UCSD-AML1 (cell line): Measurements from ENCODE around the gene MAP2K1.
A peak's percentile ranks its signal among the peaks of the same experiment; 100 is the strongest.
"Not testable (repeated sequence)": the region's sequence is repeated elsewhere in the genome, so short reads cannot be mapped to it uniquely, and the experiment has no call there.

ENCODE experiments used
- DNase-seq: peaks from one replicate; lab custom pipeline; 2025; ENCODE audit not compliant: unreplicated experiment; lab: John Stamatoyannopoulos, UW

MAP2K1 gene

DNA sequence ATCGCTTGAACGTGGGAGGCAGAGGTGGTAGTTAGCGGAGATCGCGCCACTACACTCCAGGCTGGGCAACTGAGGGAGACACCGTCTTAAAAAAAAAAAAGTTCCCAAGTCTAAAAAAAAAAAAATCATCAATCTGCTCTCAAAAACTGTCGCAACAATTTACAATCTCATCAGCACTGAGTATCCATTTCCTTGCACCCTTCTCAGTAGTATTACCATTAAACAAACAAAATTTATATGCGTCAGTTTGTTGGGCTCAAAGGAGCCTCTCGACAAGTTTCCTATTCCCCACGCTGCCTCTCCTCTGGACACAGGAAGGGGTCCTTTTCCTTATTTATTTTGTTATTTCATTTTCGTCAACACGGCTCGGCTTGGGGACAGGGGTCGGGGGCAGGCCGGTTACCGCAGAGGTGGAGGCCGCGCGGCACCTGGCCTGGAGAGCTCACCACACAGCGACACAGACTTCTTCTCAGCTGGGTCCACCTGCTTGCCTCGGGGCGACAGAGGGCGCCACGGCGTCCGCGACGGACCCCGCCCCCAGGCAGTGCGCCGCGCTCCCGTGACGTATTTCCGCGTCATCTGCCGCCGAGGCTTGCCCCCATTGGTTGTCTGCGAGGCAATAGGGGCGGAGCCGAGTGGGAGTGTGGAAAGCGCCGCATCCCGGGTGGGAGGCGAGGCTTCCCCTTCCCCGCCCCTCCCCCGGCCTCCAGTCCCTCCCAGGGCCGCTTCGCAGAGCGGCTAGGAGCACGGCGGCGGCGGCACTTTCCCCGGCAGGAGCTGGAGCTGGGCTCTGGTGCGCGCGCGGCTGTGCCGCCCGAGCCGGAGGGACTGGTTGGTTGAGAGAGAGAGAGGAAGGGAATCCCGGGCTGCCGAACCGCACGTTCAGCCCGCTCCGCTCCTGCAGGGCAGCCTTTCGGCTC is at the start of gene MAP2K1:
Gene MAP2K1, plus strand, starts transcription at position 709 of the 920 bp plus-strand sequence. CDS start 436 bp downstream, outside the sequence.
- peak; percentile 98 for DNase-seq

DNA sequence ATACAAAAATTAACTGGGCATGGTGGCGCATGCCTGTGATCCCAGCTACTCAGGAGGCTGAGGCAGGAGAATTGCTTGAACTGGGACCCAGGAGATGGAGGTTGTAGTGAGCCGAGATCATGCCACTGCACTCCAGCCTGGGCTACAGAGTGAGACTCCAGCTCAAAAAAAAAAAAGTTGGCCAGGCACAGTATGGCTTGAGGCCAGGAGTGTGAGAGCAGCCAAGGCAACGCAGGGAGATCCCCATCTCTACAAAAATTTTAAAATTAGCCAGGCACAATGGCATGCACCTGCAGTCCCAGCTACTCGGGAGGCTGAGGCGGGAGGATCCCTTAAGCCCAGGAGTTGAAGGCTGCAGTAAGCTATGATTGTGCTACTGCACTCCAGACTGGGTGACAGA is 38.2 kb upstream of the MAP2K1 start:
- not testable (repeated sequence) for DNase-seq

DNA sequence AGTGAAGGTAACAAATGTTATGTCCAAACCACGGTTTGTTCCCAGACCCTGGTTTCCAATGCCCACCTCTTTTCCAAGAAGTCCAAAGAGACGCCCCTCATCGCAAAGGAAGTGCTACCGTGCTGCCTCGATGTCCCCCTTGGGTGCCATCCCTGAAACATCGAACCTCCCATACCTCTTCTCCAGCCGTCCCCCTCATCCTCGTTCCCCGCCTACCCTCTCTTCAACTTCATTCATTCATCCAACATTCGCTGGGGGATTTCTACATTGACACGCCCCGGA is 30.7 kb upstream of the MAP2K1 start:
- DNase-seq, result no peak

DNA sequence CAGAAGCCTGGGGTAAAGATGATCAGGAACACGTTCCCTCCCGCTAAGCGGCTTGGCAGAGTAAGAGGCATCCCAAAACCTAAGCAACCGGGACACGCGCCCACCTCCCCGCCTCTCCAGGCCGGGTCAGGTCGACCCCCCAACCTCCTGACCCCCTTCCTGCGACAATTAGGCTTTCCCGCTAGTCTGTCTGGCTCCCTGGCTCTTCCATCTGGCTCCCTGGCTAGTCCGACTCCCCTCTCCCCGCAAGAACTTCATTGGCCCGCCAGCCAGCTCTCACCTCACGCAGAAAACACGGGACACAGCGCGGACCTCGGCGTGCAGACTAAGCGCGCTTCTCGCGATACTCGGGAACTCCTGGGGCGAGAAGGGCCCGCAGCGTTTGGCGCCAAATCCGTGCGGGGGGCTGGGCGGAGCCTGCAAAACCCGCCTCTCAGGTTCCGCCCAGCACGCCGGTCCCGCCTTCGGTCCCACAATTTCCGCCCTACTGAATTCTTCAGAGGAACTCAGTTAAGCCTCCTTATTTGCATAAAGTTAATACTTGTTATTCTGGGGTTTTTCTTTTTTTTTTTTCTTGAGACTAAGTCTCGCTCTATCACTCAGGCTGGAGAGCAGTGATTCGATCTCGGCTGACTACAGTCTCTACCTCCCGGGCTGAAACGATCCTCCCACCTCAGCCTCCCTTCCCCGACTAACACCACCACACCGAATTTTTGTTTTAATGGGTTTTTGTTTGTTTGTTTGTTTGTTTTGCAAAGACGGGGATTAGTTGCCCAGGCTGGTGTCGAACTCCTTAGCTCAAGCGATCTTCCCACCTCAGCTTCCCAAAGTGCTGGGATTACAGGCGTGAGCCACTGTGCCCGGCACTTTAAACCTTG is 30.1 kb upstream of the MAP2K1 start, which contains the start of gene TIPIN:
Gene TIPIN, minus strand, starts transcription at position 327 of the 878 bp plus-strand sequence. CDS start 3,738 bp downstream, outside the sequence.
- DNase-seq, result peak; percentile 97

DNA sequence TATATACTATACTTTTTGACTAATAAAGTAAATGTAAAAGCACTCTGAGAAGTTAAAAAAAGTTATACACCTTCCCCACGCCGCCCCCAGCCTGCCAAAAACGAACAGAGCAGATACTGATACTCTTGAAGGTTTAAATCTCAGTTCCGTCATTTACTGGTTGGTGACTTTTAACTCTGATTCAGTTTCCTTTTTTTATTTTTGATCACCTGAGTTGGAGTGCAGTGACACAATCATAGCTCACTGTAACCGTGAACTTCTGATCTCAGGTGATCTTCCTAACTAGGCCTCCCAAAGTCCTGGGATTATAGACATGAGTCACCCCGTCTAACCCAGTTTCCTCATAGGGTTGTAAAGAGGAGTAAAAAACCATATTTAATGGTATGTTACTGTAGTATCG is 27.0 kb upstream of the MAP2K1 start:
- DNase-seq, result no peak

DNA sequence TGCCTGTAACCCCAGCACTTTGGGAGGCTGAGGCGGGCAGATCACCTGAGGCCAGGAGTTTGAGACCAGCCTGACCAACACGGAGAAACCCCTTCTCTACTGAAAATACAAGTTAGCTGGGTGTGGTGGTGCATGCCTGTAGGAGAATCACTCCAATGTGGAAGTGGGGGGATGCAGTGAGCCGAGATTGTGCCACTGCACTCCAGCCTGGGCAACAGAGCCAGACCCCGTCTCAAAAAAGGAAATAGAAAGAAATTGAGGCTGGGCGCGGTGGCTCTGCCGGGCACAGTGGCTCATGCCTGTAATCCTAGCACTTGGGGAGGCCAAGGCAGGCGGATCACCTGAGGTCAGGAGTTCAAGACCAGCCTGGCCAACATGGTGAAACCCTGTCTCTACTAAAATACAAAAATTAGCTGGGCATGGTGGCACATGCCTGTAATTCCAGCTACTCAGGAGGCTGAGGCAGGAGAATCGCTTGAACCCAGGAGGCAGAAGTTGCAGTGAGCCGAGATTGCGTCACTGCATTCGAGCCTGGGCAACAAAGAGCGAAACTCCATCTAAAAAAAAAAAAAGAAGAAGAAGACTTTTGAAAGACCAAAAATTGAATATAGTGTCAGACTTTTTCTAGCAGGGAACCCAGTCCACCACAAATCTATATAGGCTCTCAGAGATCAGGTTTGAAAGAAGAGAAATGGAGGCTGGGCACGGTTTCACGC is 24.8 kb upstream of the MAP2K1 start:
- DNase-seq, result not testable (repeated sequence)

DNA sequence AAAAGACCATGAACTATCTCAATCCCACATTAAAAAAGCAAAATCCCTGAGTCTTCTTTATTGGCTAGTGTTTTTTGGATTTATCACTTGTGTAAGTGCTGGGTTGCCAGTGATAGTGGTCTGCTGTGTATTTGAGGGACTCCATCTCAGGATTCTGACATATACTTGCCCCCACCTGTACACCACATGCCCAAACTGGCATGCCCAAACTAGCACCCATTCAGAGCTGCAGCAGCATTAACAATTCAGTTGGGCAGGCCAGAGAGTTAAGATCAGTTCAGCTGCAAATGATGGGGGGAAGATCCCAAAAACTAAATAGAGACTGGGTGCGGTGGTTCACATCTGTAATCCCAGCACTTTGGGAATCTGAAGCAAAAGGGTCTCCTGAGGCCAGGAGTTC is 23.9 kb upstream of the MAP2K1 start:
- DNase-seq, result no peak

DNA sequence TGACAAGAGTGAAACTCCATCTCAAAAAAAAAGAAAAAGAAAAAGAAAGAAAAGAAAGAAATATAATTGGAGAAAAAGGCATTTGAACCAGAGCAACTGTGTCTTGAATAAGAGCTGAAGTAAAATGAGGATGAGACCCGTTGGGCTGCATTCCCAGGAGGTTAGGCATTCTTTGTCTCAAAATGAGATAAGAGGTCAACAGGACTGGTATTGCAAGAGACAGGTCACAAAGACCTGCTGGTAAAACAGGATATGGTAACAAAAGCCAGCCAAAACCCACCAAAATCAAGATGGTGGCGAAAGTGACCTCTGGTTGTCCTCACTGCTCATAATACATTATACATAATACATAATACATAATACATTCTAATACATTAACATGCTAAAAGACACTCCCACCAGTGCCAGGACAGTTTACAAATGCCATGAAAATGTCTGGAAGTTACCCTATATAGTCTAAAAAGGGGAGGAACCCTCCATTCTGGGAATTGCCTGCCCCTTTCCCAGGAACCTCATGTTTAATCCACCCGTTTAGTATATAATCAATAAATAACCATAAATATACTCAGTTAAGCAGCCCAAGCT is 21.7 kb upstream of the MAP2K1 start:
- DNase-seq, result no peak

DNA sequence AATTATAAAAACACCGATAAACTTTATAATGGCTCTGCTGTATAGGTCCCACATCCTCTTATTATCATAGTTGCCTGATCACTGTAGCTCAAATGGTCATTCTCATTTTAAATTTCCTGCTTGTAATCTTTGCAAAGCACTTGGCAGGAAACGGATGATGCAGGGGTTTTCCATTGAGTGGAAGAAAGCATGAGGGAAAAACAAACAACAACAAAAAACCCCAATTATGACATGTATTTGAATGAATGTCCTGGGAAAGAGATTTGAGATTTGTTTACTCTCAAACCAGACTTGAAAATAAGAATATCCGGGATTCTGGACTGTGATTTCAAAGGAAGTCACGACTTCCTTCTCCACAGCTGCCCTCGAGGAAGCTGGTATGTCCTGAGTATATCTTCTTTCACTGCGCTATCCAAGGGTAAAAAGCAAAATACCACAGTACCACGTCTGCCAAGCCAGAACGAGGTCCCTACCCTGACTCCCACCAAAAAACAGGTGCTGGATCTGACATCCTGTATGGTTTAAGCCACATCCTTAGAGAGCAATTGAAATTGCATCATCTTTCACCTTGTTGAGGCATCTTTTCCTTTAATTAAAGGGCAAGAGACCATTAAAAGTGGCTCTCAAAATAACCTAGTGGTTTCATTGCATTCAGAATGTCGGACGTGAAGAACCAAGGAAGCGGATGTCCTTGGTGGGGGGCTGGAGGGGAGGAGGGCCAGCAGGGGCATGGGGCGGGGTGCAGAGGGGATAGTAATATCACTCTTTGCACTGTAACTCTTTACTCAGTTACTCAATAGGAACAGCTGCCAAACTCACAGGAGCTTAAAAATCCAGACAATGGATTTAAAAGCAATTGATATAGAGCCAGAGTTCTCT is 16.7 kb upstream of the MAP2K1 start:
- peak; percentile 36 for DNase-seq

DNA sequence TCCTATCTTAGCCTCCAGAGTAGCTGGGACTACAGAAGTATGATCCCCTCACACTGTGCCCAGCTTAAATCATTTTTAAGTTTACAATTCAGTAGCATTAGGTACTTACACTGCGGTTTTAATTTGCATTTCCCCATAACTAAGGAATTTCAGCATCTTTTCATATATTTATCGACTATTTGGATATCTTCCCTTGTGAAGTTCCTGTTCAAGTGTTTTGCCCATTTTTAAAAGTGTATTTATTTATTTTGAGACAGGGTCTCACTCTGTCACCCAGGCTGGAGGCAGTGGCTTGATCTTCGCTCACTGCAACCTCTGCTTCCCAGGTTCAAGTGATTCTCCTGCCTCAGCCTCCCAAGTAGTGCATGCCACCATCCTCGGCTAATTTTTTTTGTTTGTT is 12.5 kb upstream of the MAP2K1 start:
- no peak for DNase-seq

DNA sequence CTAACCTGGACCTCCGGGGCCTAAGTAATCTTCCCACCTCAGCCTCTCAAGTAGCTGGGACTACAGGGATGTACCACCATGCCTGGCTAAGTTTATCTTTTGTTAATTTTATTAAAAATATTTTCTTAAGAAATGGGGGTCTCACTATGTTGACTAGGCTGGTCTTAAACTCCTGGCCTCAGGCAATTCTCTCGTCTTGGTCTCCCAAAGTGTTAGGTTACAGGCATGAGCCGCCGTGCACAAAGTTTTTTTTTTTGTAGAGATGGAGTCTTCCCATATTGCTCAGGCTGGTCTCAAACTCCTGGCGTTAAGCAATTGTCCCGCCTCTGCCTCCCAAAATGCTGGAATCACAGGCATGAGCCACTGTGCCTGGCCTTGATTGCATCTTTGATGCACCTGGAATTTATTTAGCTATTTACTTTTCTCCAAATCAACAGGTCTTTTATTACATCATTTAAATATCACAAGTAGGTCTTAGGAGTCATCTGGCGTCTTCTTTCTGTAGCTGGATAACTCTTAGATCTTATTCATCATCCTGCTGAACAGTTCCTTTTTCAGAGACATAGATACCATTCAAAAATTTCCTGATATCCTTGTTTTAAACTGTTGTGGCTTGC is 7.8 kb upstream of the MAP2K1 start:
- no peak for DNase-seq

DNA sequence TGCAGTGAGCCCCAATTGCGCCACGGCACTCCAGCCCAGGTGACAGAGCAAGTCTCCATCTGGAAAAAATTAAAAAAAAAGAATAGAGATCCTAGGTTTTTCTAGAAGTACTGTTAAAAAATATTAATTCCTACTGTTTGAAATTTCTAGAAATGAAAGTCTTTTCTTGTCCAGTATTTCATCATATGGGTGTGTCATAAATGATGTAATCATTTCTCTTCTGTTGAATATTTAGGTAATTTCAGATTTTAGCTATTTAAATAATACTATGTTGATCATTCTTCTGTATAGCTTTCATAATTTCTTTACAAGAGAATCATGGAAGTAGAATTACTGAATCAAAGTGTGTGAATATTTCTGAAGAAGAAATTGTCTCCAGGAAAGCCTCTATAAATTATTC is 5.3 kb upstream of the MAP2K1 start:
- DNase-seq, result not testable (repeated sequence)

DNA sequence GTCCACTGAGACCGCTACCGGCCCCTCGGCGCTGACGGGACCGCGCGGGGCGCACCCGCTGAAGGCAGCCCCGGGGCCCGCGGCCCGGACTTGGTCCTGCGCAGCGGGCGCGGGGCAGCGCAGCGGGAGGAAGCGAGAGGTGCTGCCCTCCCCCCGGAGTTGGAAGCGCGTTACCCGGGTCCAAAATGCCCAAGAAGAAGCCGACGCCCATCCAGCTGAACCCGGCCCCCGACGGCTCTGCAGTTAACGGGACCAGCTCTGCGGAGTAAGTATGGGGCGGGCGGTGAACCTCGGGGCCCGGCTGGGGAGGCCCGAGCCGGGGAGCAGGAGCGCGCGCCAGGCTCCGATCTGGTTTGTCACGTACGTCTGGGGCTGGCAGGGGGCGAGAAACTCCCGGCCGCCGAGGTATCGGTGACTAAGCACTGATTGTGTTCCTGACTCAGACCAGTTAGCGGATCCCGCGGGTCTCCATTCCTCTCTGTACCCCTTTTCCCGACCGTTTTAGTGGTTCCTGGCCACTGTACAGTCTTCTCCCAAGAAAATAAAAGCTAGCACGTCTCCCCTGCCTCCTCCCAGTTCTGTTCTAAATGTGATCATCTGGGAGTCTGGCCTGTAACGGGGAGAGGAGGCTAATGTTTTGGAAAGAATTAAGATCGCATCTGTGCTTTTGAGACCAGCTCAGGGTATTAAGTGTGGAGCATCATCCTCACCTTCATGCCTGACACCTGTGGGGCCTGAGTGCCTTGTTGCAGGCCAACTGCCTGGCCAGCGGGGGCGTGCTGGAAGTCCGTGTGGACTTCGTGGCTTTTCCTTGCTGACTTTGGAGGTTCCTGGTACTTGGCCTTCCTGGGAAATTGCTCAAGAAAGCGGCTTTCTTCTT is 691 bp downstream of the MAP2K1 start:
- peak; percentile 48 for DNase-seq

DNA sequence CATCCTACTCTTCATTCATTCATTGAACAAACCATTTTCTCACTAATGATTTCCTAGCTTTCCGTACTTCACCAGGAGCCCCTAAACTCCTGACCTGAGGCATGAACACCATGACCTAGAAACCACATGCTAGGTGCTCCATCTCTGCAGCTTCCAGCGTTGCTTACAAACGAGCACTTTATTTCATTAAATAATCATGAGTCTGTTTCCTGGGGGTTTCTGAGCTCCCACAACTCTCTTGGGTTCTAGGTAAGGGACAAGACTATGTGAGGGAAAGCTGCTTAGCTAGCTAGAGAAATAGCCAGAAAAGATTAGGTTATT is 1.3 kb downstream of the MAP2K1 start:
- DNase-seq, result no peak

DNA sequence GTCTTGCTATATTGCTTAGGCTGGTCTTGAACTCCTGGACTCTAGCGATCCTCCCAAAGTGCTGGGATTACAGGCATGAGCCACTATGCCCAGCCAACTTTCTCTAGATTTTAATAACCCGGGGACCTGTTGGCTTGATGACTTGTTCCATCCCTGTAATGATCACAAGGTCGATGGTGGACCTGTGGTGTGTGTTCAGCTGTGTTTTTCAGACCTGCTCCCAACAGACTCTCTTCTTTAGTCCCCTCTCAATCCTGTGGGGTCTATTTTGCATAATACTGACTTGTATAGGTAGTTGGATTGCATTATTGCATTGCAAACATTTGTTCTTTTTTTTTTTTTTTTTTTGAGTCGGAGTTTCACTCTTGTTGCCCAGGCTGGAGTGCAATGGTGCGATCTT is 1.9 kb downstream of the MAP2K1 start:
- no peak for DNase-seq

DNA sequence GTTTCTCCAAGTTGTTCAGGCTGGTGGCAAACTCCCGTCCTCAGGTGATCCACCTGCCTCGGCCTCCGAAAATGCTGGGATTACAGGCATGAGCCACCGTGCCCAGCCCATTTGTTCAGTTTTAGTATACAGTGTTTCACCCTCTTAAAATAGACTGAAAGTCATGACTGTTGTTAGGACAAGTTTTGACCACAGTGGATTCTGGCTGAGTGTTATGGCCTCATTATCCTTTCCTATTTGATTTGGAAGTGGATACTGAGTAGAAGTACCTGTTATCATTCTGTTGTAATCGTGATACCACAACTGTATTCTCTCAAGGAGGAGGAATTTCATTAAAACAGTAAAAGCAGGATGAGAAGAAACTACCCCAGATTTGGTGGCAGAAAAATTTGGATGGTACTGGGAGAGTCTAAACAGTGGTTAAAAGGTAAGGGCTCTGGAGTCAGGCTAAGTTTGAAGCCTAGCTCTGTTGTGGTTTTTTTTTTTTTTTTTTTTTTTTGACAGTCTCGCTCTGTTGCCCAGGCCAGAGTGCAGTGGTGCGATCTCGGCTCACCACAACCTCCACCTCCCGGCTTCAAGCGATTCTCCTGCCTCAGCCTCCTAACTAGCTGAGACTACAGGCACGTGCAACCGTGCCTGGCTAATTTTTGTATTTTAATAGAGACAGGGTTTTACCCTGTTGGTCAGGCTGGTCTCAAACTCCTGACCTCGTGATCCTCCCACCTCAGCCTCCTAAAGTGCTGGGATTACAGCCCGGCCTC is 2.6 kb downstream of the MAP2K1 start:
- DNase-seq, result no peak

DNA sequence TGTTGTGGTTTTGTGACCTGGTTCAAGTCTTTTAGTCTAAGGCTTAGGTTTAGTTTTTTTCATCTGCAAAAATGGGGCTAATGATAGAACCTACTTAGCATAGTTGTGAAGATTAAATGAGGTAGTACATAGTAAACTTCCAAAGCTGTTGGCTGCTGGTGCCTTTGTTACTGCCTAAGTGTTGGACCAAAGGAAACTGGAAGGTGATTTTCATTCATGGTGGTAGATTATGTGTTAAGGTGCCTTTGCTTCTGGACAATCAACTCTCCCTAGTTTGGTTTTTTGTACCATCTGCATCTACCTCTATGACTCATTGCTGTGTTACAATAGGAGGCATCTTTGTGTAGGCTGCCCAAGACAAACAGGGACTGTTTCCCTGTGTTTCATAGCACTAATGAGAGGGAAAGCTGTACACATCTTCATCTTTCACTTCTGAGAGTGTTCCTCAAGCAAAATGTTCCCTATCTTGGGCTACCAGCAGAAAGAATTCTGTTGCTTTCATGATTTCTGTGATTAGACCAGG is 3.2 kb downstream of the MAP2K1 start:
- no peak for DNase-seq

DNA sequence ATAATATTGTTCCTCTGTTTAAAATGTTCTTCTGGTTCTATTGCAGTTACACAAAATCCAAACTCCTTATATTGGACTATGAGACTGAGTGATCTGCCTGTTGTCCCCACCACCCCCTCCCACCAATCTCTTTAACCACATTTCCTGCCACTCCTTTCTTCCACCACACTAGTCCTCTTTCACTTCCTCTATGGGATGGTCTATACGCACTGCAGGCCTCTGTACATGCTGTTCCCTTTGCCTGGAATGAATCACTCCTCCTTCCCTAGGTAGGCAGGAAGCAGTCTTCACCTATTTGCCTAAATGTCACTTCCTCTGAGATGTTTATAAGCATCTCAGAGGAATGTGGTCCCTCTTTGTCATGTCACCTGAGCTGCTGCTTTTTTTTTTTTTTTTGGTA is 4.0 kb downstream of the MAP2K1 start:
- peak; percentile 17 for DNase-seq
